ENCODE results near the gene RHBG.
"Not testable (repeated sequence)": the region's sequence is repeated elsewhere in the genome, so short reads cannot be mapped to it uniquely, and the experiment has no call there.

RHBG gene

GRCh38 chr1:156337888-156338179, 31.2 kb upstream of the RHBG start:
- TF ChIP-seq, protein P1, sequence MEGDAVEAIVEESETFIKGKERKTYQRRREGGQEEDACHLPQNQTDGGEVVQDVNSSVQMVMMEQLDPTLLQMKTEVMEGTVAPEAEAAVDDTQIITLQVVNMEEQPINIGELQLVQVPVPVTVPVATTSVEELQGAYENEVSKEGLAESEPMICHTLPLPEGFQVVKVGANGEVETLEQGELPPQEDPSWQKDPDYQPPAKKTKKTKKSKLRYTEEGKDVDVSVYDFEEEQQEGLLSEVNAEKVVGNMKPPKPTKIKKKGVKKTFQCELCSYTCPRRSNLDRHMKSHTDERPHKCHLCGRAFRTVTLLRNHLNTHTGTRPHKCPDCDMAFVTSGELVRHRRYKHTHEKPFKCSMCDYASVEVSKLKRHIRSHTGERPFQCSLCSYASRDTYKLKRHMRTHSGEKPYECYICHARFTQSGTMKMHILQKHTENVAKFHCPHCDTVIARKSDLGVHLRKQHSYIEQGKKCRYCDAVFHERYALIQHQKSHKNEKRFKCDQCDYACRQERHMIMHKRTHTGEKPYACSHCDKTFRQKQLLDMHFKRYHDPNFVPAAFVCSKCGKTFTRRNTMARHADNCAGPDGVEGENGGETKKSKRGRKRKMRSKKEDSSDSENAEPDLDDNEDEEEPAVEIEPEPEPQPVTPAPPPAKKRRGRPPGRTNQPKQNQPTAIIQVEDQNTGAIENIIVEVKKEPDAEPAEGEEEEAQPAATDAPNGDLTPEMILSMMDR (IDR thresholded peaks at IDR 0.05; ENCODE audit: borderline replicate concordance, control extremely low read depth, extremely low read depth, insufficient read depth, missing control alignments), result no peak
- in situ Hi-C loops (cut with MboI; ENCODE audit: low sequenced_read_pairs, unreplicated experiment), result no loop called here
- DNase-seq (ENCODE audit: low spot score), result no peak

GRCh38 chr1:156338180-156338976, 30.6 kb upstream of the RHBG start, which contains the start of the genes CCT3 and TSACC:
Gene CCT3 (minus strand): TSS chr1:156338292. CDS start chr1:156338184, 108 bp downstream.
Gene TSACC (plus strand): TSS chr1:156338526. CDS start chr1:156339758, 1,232 bp downstream.
- TF ChIP-seq, protein P1 (IDR thresholded peaks at IDR 0.05; ENCODE audit: borderline replicate concordance, control extremely low read depth, extremely low read depth, insufficient read depth, missing control alignments), result no peak
- in situ Hi-C loops (cut with MboI; ENCODE audit: low sequenced_read_pairs, unreplicated experiment), result no loop called here
- peak; percentile 98 for DNase-seq (ENCODE audit: low spot score)

- in situ Hi-C loops (cut with MboI; ENCODE audit: low sequenced_read_pairs, unreplicated experiment), result no loop called here
- TF ChIP-seq, protein P1 (IDR thresholded peaks at IDR 0.05; ENCODE audit: borderline replicate concordance, control extremely low read depth, extremely low read depth, insufficient read depth, missing control alignments), result no peak
- no peak for DNase-seq (ENCODE audit: low spot score)
Measured at GRCh38 chr1:156342166-156342955, 26.6 kb upstream of the RHBG start.

DNA sequence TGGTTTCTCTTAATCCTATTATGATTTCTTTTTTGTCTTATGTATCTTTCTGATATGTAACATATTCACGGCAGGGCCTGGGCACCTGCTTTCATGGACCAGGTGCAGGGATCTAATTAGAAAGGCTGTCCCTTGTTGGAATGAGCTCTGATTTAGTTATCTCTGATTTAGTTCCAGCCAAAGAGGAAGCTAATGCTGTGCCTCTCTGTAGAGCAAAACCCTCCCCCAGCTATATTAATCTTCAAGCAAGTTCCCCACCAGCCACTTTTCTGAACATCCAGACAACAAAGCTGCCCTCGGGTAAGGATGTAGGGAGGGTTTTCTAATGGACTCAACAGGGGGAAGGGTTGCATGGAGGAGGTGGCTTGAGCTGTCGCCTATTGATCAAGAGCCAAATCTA, 24.6 kb upstream of the RHBG start:
- in situ Hi-C loops (cut with MboI; ENCODE audit: low sequenced_read_pairs, unreplicated experiment), result no loop called here
- DNase-seq (ENCODE audit: low spot score), result no peak
- TF ChIP-seq, protein P1 (IDR thresholded peaks at IDR 0.05; ENCODE audit: borderline replicate concordance, control extremely low read depth, extremely low read depth, insufficient read depth, missing control alignments), result no peak

DNA sequence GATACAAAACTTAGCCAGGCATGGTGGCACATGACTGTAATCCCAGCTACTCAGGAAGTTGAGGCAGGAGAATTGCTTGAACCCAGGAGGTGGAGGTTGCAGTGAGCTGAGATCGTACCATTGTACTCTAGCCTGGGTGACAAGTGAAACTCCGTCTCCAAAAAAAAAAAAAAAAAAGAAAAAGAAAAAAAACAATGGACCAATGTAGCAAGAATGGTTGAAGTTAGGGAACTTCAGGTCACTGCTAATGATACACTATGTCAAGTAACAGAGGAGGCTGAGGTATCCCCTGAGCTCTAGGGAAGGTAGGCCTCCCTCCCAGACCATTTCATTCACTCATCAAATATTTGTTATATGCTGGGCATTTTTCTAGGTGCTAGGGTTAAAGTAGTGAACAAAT, 23.0 kb upstream of the RHBG start:
- in situ Hi-C loops (cut with MboI; ENCODE audit: low sequenced_read_pairs, unreplicated experiment); DNase-seq (ENCODE audit: low spot score): not testable (repeated sequence)

- TF ChIP-seq, protein P1 (IDR thresholded peaks at IDR 0.05; ENCODE audit: borderline replicate concordance, control extremely low read depth, extremely low read depth, insufficient read depth, missing control alignments), result no peak
- no peak for DNase-seq (ENCODE audit: low spot score)
- in situ Hi-C loops (cut with MboI; ENCODE audit: low sequenced_read_pairs, unreplicated experiment), result no loop called here
Measured at GRCh38 chr1:156346636-156347035, 22.4 kb upstream of the RHBG start.

DNA sequence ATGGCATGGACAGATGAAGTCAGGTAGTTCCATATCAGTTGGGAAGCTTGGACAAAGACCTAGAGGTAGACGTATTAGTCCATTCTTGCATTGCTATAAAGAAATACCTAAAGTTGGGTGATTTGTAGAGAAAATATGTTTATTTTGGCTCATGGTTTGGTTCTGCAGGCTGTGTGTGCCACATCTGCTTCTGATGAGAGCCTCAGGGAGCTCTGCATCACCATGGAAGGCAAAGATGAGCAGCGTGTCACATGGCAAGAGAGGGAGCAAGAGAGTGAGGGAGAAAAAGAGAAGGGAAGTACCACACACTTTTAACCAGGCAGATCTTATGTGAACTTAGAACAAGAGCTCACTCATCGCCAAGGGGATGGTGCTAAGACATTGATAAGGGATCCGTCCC, 21.7 kb upstream of the RHBG start:
- DNase-seq (ENCODE audit: low spot score), result no peak
- TF ChIP-seq, protein P1 (IDR thresholded peaks at IDR 0.05; ENCODE audit: borderline replicate concordance, control extremely low read depth, extremely low read depth, insufficient read depth, missing control alignments), result no peak
- in situ Hi-C loops (cut with MboI; ENCODE audit: low sequenced_read_pairs, unreplicated experiment), result no loop called here

DNA sequence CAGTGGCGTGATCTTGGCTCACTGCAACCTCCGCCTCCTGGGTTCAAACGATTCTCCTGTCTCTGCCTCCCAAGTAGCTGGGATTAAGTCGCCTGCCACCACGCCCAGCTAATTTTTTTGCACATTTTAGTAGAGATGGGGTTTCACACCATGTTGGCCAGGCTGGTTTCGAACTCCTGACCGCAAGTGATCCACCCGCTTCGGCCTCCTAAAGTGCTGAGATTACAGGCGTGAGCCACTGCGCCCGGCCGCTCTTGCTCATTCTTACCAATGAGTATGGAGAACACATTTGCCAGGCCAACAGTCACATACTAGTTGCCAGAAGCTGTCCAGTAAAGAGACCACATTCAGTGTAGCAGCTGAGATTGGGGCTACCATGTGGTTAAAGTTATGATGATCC, 16.5 kb upstream of the RHBG start:
- DNase-seq (ENCODE audit: low spot score); in situ Hi-C loops (cut with MboI; ENCODE audit: low sequenced_read_pairs, unreplicated experiment): not testable (repeated sequence)

All from GM13976 (cell line).